ENCODE results near the gene HSPG2. TPM values are rescaled to one million over a fixed set of nuclear protein-coding genes. Genes with fewer than 3 reads are reported as not detected.

HSPG2 gene
- polyA plus RNA-seq, 3 donors, result 173 to 209 (median 188) TPM

- no peak for DNase-seq
These were observed 37.1 kb downstream of the HSPG2 start for GRCh38 chr1:21899987-21900386.

DNA sequence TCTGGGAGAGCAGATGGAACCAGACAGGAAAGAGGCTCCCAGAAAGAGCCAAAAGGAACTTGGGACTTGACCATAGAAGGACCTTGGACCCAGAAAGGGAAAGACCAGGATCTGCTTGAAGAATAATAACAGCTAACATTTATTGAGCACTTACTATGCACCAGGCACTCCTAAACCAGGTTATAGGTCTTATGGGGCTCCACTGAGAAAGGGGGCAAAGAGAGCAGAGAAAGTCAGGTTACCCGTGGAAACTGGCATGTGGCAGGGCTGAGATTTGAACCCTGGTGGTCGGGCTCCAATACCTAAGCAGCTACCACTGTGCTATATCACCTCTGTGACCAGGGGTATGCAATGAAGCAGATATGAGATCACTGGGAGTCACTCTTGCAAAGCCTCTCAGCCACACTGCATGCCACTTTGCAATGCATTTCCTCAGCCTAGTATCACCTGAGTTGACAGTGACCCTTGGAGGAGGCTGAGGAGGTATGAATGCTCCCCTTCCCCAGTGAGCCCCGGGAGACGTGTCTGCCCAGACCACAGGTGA, 37.8 kb downstream of the HSPG2 start:
- DNase-seq, result no peak

- DNase-seq, result no peak
These were observed 38.5 kb downstream of the HSPG2 start for GRCh38 chr1:21898326-21899200.

GRCh38 chr1:21897844-21898243, 39.3 kb downstream of the HSPG2 start:
- DNase-seq, result no peak

DNA sequence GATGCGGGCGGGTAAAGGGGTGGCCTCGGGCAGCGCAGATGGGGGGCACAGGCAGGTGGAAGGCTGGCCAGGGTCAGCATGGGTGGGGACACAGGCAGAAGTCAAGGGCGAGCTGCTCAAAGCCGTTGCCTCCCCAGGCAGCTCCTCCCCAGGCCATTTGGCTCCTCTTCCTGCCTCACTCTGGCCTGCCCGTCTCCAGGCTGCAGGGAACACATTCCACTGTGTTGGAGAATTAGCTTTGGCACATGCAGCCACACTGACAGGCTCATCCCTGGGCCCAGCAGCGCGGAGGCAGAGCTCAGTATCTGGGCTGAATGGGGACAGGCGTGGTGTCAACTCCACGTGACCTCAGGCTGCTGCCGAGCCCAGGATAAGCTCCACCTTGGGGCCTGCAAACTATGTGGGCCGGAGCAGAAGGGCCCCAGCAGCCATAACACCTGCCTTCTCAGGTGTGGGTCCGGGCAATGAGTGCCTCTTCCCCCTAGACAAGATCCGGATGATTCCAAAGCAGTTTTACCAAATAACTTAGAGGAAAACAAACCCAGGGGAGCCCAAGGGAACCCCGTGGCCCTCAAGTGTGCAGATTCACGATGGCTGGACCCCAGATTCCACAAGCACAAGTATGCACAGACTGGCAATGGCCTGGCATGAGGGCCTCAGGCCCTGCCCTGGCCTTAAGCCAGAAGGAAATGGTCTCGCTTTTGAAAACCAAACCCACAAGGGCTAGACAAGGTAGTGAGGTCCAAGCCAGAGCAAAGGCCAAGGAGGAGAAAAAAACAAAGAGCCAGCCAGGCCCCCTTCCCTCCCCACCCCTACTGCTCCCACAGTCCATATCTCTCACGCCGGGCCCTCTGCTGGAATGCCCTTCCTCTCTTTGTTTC, 40.2 kb downstream of the HSPG2 start:
- no peak for DNase-seq

GRCh38 chr1:21896026-21896425, 41.1 kb downstream of the HSPG2 start:
- no peak for DNase-seq

- DNase-seq, result no peak
These were observed 42.9 kb downstream of the HSPG2 start for GRCh38 chr1:21894034-21894881.

DNA sequence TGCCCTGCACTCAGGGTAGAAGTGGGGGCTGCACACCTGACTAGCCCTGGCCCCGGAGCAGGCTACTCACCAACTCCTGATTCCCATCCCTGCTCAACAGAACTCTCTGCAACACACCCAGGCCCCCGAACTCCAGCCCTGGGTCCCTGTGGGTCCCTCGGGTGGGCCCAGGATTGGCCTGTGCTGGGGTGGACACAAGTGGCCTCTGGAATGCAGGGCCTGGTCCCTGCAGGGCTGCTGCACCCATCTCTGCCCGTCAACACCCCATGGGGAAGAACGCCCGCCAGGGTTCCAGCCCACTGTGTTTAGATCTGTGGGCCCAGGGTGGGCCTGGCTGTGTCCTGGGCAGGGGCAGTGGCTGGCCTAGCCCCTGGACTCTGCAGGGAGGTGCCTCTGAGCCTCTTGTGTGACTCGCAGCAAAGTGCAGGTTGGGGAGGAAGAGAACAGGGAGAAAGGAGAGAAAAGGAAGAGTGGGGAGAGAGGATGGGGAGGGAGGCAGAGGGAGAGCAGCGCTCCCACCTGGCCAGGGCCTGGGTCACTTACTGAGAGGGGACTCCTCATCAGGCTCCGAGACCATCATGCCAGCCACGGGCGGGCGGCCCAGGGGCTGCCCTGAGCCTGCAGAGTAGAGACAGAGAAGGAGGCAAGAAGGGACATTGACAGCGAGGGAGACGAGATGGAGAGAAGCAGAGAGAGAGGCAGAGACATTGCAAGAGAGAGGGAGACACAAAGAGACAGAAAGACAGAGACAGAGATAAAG, 43.9 kb downstream of the HSPG2 start:
- no peak for DNase-seq

- no peak for DNase-seq
These were observed 45.3 kb downstream of the HSPG2 start for GRCh38 chr1:21891621-21892479.

DNA sequence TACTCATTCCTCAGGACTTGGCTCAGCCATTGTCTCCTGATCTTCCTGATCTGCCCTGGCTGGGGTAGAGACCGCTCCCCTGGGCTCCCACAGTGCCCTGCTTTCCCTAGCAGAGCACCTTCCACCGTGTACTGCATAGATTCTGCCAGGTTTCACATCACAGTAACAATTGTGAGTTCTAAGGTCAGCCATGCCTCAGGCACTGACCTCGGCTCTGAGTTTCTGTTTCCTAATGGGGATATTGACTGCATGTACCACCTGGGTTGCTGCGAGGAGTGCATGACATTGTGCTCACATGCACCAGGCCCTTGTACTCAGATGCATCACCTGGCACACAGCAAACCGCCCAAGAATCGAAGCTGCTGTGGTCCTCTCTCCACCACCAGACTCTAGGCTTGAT, 46.0 kb downstream of the HSPG2 start:
- no peak for DNase-seq

GRCh38 chr1:21888500-21888899, 48.6 kb downstream of the HSPG2 start:
- no peak for DNase-seq

- no peak for DNase-seq
These were observed 49.3 kb downstream of the HSPG2 start for GRCh38 chr1:21887796-21888195.

- no peak for DNase-seq
These were observed 49.8 kb downstream of the HSPG2 start for GRCh38 chr1:21887216-21887736.

DNA sequence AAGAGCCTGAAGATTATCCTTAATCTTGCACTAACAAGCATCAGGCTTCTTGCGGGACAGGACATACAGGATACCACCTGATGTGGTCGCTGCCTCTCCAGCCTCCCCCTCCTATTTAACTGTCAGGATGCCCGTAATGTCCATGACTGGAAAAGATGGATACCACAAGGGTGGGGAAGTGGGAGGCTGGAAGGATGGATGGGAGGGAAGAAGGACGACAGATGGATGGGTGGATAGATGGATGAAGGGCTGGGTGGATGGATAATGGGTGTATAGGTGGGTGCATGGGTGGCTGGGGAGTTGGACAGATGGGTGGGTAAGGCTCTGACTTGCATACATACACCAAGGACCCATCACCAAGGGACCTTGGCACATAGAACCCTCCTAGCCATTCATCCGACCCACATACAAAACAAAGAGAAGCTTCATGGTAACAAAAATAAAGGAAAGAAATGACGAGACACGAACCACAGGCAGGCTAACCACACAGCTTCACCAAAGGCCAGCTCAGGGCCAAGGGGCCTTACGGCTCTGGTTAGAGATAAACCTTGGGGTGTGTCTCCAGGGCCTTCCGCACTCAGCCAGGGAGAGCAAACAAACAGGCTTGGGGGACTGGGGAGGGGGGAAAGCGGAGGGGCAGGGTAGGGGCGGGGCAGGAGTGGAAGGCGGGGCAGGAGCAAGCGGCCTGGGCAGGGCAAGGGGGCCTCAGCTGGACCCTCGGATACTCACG, 50.5 kb downstream of the HSPG2 start:
- no peak for DNase-seq

- DNase-seq, result no peak
These were observed 51.7 kb downstream of the HSPG2 start for GRCh38 chr1:21885236-21886037.

GRCh38 chr1:21884456-21885235, 52.5 kb downstream of the HSPG2 start:
- no peak for DNase-seq

All from renal pelvis (tissue), 4 donors.